Testis (tissue), 2 donors: ENCODE measurements around the gene MYBPC3.

Experiments
- CTCF ChIP-seq, 3 experiments: fragments of 450-650 bp in 2 of 3; fragments of 200-600 bp in 1 of 3; sonication (generic) in 1 of 3; IDR thresholded peaks; one replicate each; pipeline ENCODE4 v1.5.1; 2016 to 2019; ENCODE audit warnings: antibody characterized with exemption in 3 of 3, mild to moderate bottlenecking in 2 of 3, moderate library complexity in 1 of 3
- POLR2A ChIP-seq: fragments of 450-650 bp; IDR thresholded peaks from one replicate; pipeline ENCODE4 v1.6.1; 2017; ENCODE audit warnings: antibody characterized with exemption, mild to moderate bottlenecking, moderate library complexity

GRCh38 chr11:47356129-47356997 lies 3.9 kb upstream of the MYBPC3 start:
- TF ChIP-seq POLR2A, result no peak
- TF ChIP-seq CTCF (IDR thresholded peaks at IDR 0.05), result no peak
